HEK293 (cell line): Measurements from ENCODE around the gene SLC6A3.

Source experiments
- CTCF ChIA-PET: fragments of 350-600 bp; formaldehyde crosslinking; extraction: SDS; loops from one replicate; lab custom pipeline; 2021; ENCODE audit warnings: antibody characterized with exemption; lab: Yijun Ruan, JAX
- POLR2A ChIA-PET: fragments of 300-600 bp; formaldehyde crosslinking; extraction: SDS; loops from one replicate; lab custom pipeline; 2020; ENCODE audit warnings: antibody characterized with exemption, inconsistent platforms; lab: Yijun Ruan, JAX
- H3K27ac ChIP-seq: fragments of 200-500 bp; sonication (Bioruptor generic); 2 replicates; pipeline ENCODE4 v1.5.1; 2014; ENCODE audit warnings: low read depth, low read length, control low read depth, inconsistent platforms; ENCODE audit errors: extremely low read depth
- H3K36me3 ChIP-seq, 2 experiments: fragments of 200-500 bp in 1 of 2; sonication (Bioruptor generic) in 1 of 2; 1 replicate in 1 of 2; 2 replicates in 1 of 2; pipeline ENCODE4 v1.5.1; 2014 to 2017; ENCODE audit warnings: inconsistent platforms in 2 of 2, low read length in 2 of 2; ENCODE audit not compliant: control insufficient read depth in 2 of 2, insufficient read depth in 1 of 2
- H3K4me1 ChIP-seq: fragments of 200-500 bp; sonication (Bioruptor generic); 2 replicates; pipeline ENCODE4 v1.5.1; 2014; ENCODE audit warnings: mild to moderate bottlenecking, low read length, inconsistent platforms; ENCODE audit not compliant: control insufficient read depth, insufficient read depth
- H3K4me3 ChIP-seq: 2 replicates; pipeline ENCODE4 v1.5.1; 2011; ENCODE audit warnings: low read depth, mild to moderate bottlenecking, control low read depth, low read length, moderate library complexity
- H3K9me3 ChIP-seq: fragments of 200-500 bp; sonication (Bioruptor generic); 2 replicates; pipeline ENCODE4 v1.5.1; 2014; ENCODE audit warnings: low read depth, low read length, inconsistent platforms; ENCODE audit not compliant: control insufficient read depth, insufficient read depth
- BCL11A ChIP-seq: fragments of 450-650 bp; formaldehyde crosslinking; IDR thresholded peaks from 2 replicates; pipeline ENCODE4 v1.5.1; 2016; ENCODE audit warnings: low read depth, missing biosample characterization, missing genetic modification characterization
- SP3 ChIP-seq: fragments of 450-650 bp; formaldehyde crosslinking; IDR thresholded peaks from 2 replicates; pipeline ENCODE4 v1.5.1; 2016; ENCODE audit warnings: missing biosample characterization, missing genetic modification characterization
- SP7 ChIP-seq: fragments of 450-650 bp; formaldehyde crosslinking; IDR thresholded peaks from 2 replicates; pipeline ENCODE4 v1.5.1; 2016; ENCODE audit warnings: missing biosample characterization, missing genetic modification characterization
- WT1 ChIP-seq: fragments of 450-650 bp; formaldehyde crosslinking; IDR thresholded peaks from 2 replicates; pipeline ENCODE4 v1.5.1; 2016; ENCODE audit warnings: missing biosample characterization, missing genetic modification characterization
- ZBTB21 ChIP-seq: fragments of 450-650 bp; formaldehyde crosslinking; IDR thresholded peaks from 2 replicates; pipeline ENCODE4 v1.5.1; 2017; ENCODE audit warnings: missing biosample characterization, missing genetic modification characterization
- ZNF221 ChIP-seq: fragments of 450-650 bp; formaldehyde crosslinking; IDR thresholded peaks from 2 replicates; pipeline ENCODE4 v1.5.1; 2017; ENCODE audit warnings: missing biosample characterization, missing genetic modification characterization, borderline replicate concordance
- ZNF558 ChIP-seq: fragments of 450-650 bp; formaldehyde crosslinking; IDR thresholded peaks from 2 replicates; pipeline ENCODE4 v1.5.1; 2016; ENCODE audit warnings: missing biosample characterization, missing genetic modification characterization
- ZNF561 ChIP-seq: fragments of 450-650 bp; IDR thresholded peaks from 2 replicates; pipeline ENCODE4 v1.5.1; 2018; ENCODE audit warnings: missing biosample characterization, missing genetic modification characterization, borderline replicate concordance
- ZNF624 ChIP-seq: fragments of 450-650 bp; formaldehyde crosslinking; IDR thresholded peaks from 2 replicates; pipeline ENCODE4 v1.5.1; 2017; ENCODE audit warnings: missing biosample characterization, missing genetic modification characterization
- ZNF629 ChIP-seq: fragments of 450-650 bp; formaldehyde crosslinking; IDR thresholded peaks from 2 replicates; pipeline ENCODE4 v1.5.1; 2017; ENCODE audit warnings: missing biosample characterization, missing genetic modification characterization
- ZNF792 ChIP-seq: fragments of 450-650 bp; formaldehyde crosslinking; IDR thresholded peaks from 2 replicates; pipeline ENCODE4 v1.5.1; 2016; ENCODE audit warnings: missing biosample characterization, missing genetic modification characterization
- TF ChIP-seq, protein P1 (sequence below): fragments of 450-650 bp; formaldehyde crosslinking; IDR thresholded peaks from 2 replicates; pipeline ENCODE4 v1.5.1; 2016; ENCODE audit warnings: missing biosample characterization, missing genetic modification characterization, low read depth
- TF ChIP-seq, protein P2 (sequence below): fragments of 450-650 bp; formaldehyde crosslinking; IDR thresholded peaks from 2 replicates; pipeline ENCODE4 v1.5.1; 2016; ENCODE audit warnings: missing biosample characterization, missing genetic modification characterization
- TF ChIP-seq, protein P3 (sequence below): fragments of 450-650 bp; formaldehyde crosslinking; conservative IDR thresholded peaks from 2 replicates; pipeline ENCODE4 v1.5.1; 2016; ENCODE audit warnings: low read depth, missing biosample characterization, missing genetic modification characterization
- TF ChIP-seq, protein P4 (sequence below): fragments of 450-650 bp; formaldehyde crosslinking; IDR thresholded peaks from 2 replicates; pipeline ENCODE4 v1.5.1; 2016; ENCODE audit warnings: missing biosample characterization, missing genetic modification characterization
- TF ChIP-seq, protein P5 (sequence below): fragments of 450-650 bp; formaldehyde crosslinking; IDR thresholded peaks from 2 replicates; pipeline ENCODE4 v1.5.1; 2017; ENCODE audit warnings: missing biosample characterization, missing genetic modification characterization

SLC6A3 gene

DNA sequence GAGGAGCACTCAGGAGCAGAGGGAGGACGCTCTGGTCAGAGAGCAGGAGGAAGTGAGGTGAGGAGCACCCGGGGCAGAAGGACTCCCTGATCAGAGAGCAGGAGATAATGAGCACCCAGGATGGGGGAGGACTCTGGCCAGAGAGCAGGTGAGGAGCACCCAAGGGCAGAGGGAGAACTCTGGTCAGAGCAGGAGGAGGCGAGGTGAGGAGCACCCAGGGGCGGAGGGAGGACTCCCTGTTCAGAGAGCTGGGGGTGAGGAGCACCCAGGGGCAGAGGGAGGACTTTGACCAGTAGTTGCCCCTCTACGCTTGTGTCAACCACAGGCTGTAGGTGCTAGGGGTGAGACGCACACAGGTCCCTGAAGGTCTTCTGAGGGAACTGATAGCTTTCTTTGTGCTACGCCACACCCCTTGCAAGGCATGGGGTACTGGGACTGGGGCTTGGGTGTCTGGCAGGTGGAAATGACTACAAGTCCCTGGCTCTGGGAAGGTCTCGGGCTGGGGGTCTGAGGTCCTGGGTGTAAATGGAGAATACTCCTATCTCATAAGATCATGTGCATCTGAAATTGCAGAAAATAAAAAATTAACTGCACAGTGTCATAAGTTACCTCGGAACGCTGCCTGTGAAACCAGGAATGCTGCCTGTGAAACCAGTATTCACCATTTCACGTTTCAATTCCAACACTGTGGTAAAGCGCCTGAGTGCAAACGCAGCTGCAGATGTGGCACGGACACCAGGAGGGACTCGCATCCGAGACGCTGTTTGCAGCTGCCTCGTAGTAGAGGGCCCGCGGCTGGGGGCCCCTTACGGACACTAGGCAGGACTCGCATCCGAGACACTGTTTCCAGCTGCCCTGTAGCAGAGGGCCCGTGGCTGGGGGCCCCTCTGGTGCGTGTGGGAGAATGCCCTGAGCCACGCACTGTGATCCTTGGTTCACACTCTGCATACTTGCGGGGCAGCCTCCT, 27.0 kb upstream of the SLC6A3 start:
- Histone ChIP-seq H3K27ac (no peak overlapping the region), H3K4me3 (no peak overlapping the region), H3K36me3 (peaks cover 0 to 92% of the 10 kb centered on the region in 2 experiments; a peak in 2 of 3 replicates), H3K9me3 (no peaks in the 10 kb centered on the region), H3K4me1 (no peaks in the 10 kb centered on the region)
- POLR2A ChIA-PET = no interaction called here
- TF ChIP-seq ZNF624 (tag by site-specific recombination) (no peak), WT1 (tag by site-specific recombination) (no peak), SP7 (no peak), SP3 (no peak), ZBTB21 (no peak), ZNF561 (tag by site-specific recombination) (no peak), ZNF558 (tag by site-specific recombination) (no peak)
- TF ChIP-seq, protein P1, sequence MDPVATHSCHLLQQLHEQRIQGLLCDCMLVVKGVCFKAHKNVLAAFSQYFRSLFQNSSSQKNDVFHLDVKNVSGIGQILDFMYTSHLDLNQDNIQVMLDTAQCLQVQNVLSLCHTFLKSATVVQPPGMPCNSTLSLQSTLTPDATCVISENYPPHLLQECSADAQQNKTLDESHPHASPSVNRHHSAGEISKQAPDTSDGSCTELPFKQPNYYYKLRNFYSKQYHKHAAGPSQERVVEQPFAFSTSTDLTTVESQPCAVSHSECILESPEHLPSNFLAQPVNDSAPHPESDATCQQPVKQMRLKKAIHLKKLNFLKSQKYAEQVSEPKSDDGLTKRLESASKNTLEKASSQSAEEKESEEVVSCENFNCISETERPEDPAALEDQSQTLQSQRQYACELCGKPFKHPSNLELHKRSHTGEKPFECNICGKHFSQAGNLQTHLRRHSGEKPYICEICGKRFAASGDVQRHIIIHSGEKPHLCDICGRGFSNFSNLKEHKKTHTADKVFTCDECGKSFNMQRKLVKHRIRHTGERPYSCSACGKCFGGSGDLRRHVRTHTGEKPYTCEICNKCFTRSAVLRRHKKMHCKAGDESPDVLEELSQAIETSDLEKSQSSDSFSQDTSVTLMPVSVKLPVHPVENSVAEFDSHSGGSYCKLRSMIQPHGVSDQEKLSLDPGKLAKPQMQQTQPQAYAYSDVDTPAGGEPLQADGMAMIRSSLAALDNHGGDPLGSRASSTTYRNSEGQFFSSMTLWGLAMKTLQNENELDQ (tag by site-specific recombination) = no peak
- CTCF ChIA-PET = interaction anchor here (0.6 kb wide), 2 partner anchors 42 to 376 kb away, joined by 3 to 4 read pairs; no protein-coding TSS in a partner anchor

DNA sequence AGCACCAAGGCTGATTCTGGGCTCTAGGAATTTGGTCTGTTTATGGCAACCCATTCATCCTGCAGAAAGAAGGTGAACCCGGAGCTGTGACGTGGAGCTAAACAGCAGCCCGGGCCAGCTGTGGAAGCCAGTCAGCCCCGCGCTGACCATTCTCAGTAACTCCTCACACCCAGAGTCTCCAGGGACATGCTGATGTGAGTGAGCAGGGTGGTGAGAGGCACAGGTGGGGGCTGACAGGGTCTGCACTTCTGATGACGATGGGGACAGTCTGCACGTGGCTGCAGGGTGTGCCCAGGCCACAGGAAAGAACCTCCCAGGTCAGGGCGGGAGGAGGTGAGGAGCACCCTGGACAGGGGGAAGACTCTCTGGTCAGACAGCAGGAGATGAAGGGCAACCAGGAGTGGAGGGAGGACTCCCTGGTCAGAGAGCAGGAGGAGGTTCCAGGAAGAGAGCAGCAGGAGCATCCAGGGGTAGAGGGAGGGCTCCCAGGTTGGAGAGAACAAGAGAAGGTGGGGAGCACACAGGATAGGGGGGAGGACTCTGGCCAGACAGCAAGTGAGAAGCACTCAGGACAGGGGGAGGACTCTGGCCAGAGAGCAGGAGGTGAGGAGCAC, 26.1 kb upstream of the SLC6A3 start:
- TF ChIP-seq, protein P2, sequence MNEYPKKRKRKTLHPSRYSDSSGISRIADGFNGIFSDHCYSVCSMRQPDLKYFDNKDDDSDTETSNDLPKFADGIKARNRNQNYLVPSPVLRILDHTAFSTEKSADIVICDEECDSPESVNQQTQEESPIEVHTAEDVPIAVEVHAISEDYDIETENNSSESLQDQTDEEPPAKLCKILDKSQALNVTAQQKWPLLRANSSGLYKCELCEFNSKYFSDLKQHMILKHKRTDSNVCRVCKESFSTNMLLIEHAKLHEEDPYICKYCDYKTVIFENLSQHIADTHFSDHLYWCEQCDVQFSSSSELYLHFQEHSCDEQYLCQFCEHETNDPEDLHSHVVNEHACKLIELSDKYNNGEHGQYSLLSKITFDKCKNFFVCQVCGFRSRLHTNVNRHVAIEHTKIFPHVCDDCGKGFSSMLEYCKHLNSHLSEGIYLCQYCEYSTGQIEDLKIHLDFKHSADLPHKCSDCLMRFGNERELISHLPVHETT (tag by site-specific recombination) = no peak
- TF ChIP-seq ZNF792 (no peak), ZNF221 (tag by site-specific recombination) (no peak), ZNF629 (tag by site-specific recombination) (no peak), ZNF558 (tag by site-specific recombination) (no peak), BCL11A (tag by site-specific recombination) (no peak)
- TF ChIP-seq, protein P3, sequence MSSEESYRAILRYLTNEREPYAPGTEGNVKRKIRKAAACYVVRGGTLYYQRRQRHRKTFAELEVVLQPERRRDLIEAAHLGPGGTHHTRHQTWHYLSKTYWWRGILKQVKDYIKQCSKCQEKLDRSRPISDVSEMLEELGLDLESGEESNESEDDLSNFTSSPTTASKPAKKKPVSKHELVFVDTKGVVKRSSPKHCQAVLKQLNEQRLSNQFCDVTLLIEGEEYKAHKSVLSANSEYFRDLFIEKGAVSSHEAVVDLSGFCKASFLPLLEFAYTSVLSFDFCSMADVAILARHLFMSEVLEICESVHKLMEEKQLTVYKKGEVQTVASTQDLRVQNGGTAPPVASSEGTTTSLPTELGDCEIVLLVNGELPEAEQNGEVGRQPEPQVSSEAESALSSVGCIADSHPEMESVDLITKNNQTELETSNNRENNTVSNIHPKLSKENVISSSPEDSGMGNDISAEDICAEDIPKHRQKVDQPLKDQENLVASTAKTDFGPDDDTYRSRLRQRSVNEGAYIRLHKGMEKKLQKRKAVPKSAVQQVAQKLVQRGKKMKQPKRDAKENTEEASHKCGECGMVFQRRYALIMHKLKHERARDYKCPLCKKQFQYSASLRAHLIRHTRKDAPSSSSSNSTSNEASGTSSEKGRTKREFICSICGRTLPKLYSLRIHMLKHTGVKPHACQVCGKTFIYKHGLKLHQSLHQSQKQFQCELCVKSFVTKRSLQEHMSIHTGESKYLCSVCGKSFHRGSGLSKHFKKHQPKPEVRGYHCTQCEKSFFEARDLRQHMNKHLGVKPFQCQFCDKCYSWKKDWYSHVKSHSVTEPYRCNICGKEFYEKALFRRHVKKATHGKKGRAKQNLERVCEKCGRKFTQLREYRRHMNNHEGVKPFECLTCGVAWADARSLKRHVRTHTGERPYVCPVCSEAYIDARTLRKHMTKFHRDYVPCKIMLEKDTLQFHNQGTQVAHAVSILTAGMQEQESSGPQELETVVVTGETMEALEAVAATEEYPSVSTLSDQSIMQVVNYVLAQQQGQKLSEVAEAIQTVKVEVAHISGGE (tag by site-specific recombination) = no peak
- TF ChIP-seq, protein P4, sequence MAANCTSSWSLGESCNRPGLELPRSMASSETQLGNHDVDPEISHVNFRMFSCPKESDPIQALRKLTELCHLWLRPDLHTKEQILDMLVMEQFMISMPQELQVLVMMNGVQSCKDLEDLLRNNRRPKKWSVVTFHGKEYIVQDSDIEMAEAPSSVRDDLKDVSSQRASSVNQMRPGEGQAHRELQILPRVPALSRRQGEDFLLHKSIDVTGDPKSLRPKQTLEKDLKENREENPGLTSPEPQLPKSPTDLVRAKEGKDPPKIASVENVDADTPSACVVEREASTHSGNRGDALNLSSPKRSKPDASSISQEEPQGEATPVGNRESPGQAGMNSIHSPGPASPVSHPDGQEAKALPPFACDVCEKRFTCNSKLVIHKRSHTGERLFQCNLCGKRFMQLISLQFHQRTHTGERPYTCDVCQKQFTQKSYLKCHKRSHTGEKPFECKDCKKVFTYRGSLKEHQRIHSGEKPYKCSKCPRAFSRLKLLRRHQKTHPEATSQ (tag by site-specific recombination) = no peak
- TF ChIP-seq, protein P5, sequence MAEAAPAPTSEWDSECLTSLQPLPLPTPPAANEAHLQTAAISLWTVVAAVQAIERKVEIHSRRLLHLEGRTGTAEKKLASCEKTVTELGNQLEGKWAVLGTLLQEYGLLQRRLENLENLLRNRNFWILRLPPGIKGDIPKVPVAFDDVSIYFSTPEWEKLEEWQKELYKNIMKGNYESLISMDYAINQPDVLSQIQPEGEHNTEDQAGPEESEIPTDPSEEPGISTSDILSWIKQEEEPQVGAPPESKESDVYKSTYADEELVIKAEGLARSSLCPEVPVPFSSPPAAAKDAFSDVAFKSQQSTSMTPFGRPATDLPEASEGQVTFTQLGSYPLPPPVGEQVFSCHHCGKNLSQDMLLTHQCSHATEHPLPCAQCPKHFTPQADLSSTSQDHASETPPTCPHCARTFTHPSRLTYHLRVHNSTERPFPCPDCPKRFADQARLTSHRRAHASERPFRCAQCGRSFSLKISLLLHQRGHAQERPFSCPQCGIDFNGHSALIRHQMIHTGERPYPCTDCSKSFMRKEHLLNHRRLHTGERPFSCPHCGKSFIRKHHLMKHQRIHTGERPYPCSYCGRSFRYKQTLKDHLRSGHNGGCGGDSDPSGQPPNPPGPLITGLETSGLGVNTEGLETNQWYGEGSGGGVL (tag by site-specific recombination) = no peak
- ChIA-PET CTCF (no interaction called here), POLR2A (no interaction called here)
- H3K27ac ChIP-seq = no peak overlapping the region
- H3K36me3 ChIP-seq = peaks cover 0 to 91% of the 10 kb centered on the region in 2 experiments; a peak in 2 of 3 replicates
- H3K9me3 ChIP-seq = no peaks in the 10 kb centered on the region
- no peak overlapping the region for H3K4me3 ChIP-seq
- H3K4me1 ChIP-seq = no peaks in the 10 kb centered on the region
